AG04449 (cell line): ENCODE results near the gene GALNT7.
A peak's percentile ranks its signal among the peaks of the same experiment; 100 is the strongest.

Experiments
- CTCF ChIA-PET: fragments of 350-600 bp; formaldehyde crosslinking; extraction: SDS; loops from one replicate; lab custom pipeline; 2021; ENCODE audit warnings: antibody characterized with exemption; lab: Yijun Ruan, JAX
- POLR2A ChIA-PET: fragments of 400-600, 350-600 bp; formaldehyde crosslinking; extraction: SDS; loops from one replicate; lab custom pipeline; 2020; ENCODE audit warnings: antibody characterized with exemption, inconsistent platforms; lab: Yijun Ruan, JAX
- DNase-seq: peaks from one replicate; pipeline ENCODE4 v3.0.0-alpha.2; 2010; ENCODE audit warnings: low read depth, low spot score
- H3K4me3 ChIP-seq: 2 replicates; pipeline ENCODE4 v1.5.1; 2011; ENCODE audit warnings: low read depth, mild to moderate bottlenecking, control low read depth, low read length
- CTCF ChIP-seq: IDR thresholded peaks from one replicate; pipeline ENCODE4 v1.5.1; 2011; ENCODE audit warnings: mild to moderate bottlenecking, moderate library complexity, low read length, control low read depth, inconsistent platforms; ENCODE audit not compliant: insufficient read depth; ENCODE audit errors: missing control alignments

The GALNT7 gene

DNA sequence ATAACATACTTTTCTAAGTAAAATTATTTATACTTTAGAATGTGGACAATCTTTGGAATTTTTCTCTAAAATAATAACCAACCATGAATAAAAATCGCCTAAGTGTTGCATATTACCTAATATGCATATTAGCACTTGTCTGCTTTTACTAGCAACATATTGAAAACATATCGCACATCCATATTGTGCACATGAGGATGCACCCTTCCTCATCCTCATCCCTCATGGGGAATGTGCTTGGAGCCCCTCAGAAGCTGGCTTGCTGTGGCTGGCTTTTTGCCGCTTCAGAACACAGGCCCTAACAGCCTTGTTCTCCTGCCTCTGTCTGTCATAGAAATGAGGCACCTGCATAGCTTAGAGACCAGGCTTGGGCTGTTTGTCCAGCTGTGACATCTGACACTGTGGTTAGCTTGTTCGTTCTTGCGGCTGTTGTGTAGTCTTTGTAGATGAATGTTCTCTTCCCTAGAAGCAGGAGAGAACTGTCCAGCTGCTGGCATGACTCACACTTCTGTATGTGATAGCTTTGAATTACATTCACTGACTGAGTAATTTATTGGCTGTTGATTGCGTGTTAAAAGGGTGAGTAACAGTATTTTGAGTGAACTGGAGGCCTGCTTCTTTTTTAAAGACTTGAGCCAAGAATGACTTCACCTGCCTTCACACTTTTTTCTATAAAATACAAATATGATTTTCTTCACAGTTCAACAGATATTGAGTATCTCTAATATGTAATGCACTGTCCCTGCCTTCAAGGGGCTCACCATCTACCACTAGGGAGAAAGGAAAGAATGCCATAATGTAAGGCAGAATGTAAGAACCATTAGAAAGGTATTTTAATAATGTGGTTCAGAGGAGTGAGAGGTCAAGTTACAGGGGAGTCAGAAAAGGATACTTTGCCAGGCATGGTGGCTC is 83.7 kb downstream of the GALNT7 start:
- DNase-seq = peak; percentile 93
- H3K4me3 ChIP-seq = no peak overlapping the region
- ChIA-PET CTCF (interaction anchor here (1.1 to 3.2 kb wide), 2 partner anchors 228 to 238 kb away, joined by 6 to 31 read pairs; no protein-coding TSS in a partner anchor), POLR2A (interaction anchor here (1.0 to 1.1 kb wide), 2 partner anchors 10 to 84 kb away, joined by 3 to 4 read pairs; partner anchors contain the start of gene GALNT7)
- no peak for TF ChIP-seq CTCF

GRCh38 chr4:173253561-173253960 is 85.0 kb downstream of the GALNT7 start:
- ChIA-PET CTCF (interaction anchor here (1.0 to 5.8 kb wide), 5 partner anchors 14 to 241 kb away, joined by 4 to 203 read pairs (median 4); no protein-coding TSS in a partner anchor), POLR2A (no interaction called here)
- no peak for DNase-seq
- no peak for TF ChIP-seq CTCF
- no peak overlapping the region for H3K4me3 ChIP-seq

DNA sequence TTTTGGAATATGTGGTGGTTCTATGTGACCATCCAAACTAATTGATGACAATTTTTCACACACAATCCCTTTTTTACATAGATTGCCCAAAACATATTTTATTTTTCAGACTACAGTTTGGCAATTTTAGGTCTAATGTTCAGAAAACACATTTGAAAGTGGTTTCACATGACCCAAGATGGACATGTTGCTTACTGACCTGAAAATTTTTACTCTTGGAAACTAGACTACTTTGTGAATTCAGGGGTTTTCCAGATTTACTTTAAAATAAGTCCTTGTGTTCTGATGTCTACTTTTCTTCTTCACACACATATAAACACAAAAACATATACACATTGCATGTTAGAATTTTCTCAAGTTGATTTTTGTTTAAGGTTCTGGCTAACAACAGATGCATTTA is 86.0 kb downstream of the GALNT7 start:
- no peak for DNase-seq
- no peak for TF ChIP-seq CTCF
- ChIA-PET POLR2A (no interaction called here), CTCF (interaction anchor here (0.8 to 5.8 kb wide), 6 partner anchors 227 to 242 kb away, joined by 3 to 203 read pairs (median 4); no protein-coding TSS in a partner anchor)
- H3K4me3 ChIP-seq = no peak overlapping the region

- no peak for TF ChIP-seq CTCF
- no peak for DNase-seq
- POLR2A ChIA-PET = no interaction called here
- no peak overlapping the region for H3K4me3 ChIP-seq
- CTCF ChIA-PET = interaction anchor here (0.7 to 5.8 kb wide), 38 partner anchors 8 to 278 kb away, joined by 3 to 203 read pairs (median 5); partner anchors contain the start of gene GALNT7
Measured at GRCh38 chr4:173256825-173257224, 88.2 kb downstream of the GALNT7 start.

GRCh38 chr4:173257732-173258717 is 89.4 kb downstream of the GALNT7 start:
- DNase-seq = no peak
- no peak overlapping the region for H3K4me3 ChIP-seq
- POLR2A ChIA-PET = interaction anchor here (1.1 kb wide), 1 partner anchor 234 kb away, joined by 4 read pairs; no protein-coding TSS in a partner anchor
- TF ChIP-seq CTCF = peak; percentile 88
- CTCF ChIA-PET = interaction anchor here (0.7 to 5.8 kb wide), 46 partner anchors 9 to 279 kb away, joined by 3 to 203 read pairs (median 4); partner anchors contain the start of gene GALNT7
